Embryonic facial prominence (tissue), 1 donor: ENCODE results near the gene BCAS1.
"Not testable (repeated sequence)": the region's sequence is repeated elsewhere in the genome, so short reads cannot be mapped to it uniquely, and the experiment has no call there.

Experiments
- DNase-seq: peaks from one replicate; pipeline ENCODE4 v3.0.0-alpha.2; 2016; ENCODE audit errors: extremely low spot score

BCAS1 gene

GRCh38 chr20:54019585-54019984 lies 50.8 kb downstream of the BCAS1 start:
- DNase-seq, result no peak

GRCh38 chr20:54019127-54019526 lies 51.3 kb downstream of the BCAS1 start:
- no peak for DNase-seq

DNA sequence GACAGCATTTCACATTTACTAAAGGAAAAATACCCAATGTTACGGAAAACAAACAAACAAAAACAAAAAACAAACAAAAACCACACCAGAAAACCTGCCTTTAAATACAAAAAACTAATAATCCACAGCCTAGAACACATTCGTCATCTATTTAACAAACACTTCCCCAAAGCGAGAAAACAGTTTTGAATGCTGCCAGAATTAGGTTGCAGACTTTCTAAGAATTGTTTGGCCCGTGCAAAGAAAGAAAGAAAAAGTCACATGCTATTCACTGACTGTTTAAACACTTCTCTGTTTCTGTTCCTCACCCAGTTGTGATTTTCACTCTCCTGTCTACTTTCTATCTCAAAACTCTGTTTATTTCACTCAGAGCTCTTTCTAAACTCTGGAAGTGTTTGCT lies 52.5 kb downstream of the BCAS1 start:
- no peak for DNase-seq

DNA sequence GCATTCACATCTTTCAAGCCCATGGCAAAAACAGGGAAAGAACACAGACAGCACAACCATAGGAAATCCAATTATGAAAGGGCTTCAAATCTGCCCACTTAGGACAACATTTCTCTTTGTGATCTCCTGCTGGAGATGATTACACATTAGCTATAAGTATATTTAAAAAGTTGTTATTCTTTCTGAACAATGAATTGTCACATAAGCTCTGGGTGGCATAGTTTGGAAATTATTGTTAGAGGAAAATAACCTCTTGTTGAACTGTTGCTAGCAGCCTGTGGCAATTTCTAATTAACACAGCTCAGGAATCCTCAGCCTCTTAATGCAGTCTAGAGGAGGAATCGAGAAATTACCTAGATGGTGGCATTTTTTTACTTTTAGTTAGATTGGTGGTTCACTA lies 54.9 kb downstream of the BCAS1 start:
- no peak for DNase-seq

DNA sequence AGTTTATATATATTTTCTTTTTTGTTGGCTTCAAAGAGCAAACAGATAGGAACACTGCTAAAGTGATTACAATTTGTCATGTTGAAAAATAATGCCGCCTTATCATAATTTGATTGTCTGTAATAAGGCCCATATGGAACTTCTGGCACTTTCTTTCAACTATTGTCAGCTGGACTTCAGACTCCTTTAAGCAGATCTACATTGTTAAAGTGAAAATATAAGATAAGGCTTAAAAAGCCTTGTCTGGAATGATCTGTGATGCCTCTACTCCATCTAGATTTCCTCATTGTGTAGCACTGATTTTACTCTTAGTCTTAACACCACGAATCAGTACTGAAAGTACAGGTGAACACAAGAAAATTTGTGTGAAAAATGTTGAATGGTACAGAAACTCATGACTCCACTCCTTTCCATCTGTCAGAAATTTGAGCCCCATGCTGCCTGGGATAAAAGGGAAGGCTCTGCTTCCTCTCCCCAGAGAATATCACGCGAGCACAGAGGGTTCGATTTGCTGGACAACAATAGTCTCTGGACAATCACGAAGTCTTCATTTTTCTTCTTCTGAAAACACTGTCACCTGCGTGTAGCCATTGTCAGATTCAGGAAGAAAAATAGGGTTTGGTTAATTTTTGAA lies 56.0 kb downstream of the BCAS1 start:
- no peak for DNase-seq

GRCh38 chr20:54013471-54013870 lies 56.9 kb downstream of the BCAS1 start:
- no peak for DNase-seq

GRCh38 chr20:54011346-54011745 lies 59.0 kb downstream of the BCAS1 start:
- DNase-seq, result no peak

- not testable (repeated sequence) for DNase-seq
Observed at GRCh38 chr20:54006216-54006615, 64.2 kb downstream of the BCAS1 start.

GRCh38 chr20:54005524-54005923 lies 64.9 kb downstream of the BCAS1 start:
- no peak for DNase-seq

DNA sequence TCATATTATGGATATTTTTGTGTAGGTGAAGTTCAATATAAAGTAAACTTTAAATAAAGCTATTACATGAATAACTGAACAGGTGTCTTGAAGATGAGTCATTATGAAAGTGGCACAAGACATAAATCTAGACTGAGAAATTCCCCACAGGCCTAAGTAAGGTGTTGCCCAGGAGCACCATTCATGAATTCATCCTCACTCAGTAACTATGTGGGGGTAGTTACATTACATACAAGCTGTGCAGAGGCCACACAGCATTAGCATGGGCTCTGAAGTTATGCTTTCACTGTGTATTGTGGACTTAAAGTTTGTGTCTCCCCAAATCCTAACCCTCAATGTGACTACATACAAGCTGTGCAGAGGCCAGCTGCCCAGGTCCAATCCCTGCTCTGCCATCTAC lies 65.9 kb downstream of the BCAS1 start:
- DNase-seq, result no peak

GRCh38 chr20:54002741-54003140 lies 67.7 kb downstream of the BCAS1 start:
- DNase-seq, result no peak

- no peak for DNase-seq
Observed at GRCh38 chr20:54002056-54002575, 68.3 kb downstream of the BCAS1 start.

- DNase-seq, result no peak
Observed at GRCh38 chr20:54000914-54001313, 69.5 kb downstream of the BCAS1 start.

DNA sequence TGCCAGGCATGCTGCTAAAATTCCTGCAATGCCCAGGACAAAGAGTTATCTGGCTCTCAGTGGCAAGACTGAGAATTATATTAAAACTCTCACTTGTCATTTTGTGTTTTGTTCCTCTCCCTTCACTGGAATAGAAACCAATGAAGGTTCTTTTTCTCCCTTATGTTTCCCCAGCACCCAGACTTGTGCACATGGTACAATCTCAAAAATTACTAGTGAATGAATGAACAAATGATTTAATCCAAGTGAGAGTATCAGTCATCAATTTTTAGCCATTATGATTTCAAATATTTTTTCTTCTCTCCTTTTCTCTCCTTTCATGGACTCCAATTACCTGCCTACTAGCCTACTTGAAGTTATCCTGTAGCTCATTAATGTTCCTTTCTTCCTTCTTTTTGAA lies 70.1 kb downstream of the BCAS1 start:
- no peak for DNase-seq

DNA sequence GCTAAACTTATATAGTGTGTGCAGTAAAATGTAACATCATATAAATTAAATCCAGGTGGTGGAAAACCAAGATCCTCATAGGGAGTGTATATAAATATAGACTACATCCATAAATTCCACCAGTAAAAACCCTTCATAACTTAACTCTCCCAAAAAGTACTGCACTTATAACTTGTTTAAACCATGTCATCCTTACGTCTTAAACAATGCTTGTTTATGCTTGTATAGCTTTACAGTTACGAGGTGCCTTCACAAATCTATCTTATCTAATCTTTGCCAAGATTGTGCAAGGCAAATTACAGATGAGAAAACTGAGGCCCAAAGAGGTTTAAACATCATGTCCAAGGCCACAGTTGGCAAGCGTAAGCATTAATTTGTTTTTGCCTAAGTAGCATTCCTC lies 71.3 kb downstream of the BCAS1 start:
- no peak for DNase-seq

DNA sequence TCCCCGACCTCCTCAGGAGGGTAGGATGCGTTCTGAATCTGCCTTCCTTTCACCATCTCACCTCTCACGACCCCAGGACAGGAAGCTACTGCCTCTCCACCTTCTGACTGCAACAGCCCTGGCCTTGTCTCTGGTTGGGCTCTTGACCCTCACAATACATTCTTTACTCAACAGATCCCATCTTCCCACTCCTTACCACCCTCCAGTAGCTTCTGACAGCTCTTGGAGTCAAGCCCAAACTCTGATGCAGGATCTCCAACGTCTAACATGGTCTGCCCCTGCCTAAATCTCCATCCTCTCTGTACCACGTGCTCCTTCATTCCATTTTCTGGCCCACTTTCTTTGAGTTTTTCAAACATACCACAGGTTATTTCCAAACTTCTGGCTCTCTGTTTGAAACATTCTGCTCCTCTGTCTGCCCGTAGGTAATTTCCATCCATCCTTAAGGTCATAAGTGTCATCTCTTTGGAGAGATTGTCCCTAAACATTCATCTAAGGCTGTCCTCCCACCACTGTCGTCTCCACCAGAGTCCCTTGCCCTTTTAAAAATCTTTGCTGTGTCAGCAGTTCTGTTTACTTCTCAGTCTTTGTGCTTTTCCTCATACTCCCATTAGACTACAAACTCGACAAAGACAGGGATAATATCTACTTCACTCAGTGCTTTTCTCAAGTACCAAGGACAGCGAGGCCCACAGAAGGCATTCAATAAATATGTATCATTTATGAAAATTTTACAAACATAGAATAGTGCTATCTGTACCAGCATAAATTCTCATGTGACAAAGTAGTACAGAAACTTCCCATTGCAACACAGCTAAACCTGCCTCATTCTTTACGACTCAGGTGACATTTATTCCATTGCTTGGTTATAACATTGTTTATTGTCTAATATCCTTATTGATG lies 73.6 kb downstream of the BCAS1 start:
- no peak for DNase-seq

DNA sequence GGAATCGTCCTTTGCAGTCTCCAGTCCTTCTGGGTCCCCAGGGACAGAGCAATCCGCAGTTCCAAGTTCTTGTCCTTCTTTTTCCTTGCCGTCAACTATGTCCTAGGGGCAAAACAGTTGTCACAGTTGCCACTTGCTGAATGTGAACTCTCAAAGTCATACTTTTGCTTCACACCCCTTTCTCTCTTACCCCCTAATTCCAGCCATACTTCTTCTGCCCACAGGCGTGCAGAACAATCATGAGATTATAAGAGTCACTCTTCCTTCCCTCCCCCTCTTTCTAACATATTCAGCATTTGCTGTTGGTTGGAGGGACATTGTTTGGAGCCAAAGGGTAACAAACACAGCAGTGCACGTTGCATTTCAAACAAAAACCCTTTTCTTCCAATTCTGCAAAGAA lies 74.4 kb downstream of the BCAS1 start:
- DNase-seq, result no peak

DNA sequence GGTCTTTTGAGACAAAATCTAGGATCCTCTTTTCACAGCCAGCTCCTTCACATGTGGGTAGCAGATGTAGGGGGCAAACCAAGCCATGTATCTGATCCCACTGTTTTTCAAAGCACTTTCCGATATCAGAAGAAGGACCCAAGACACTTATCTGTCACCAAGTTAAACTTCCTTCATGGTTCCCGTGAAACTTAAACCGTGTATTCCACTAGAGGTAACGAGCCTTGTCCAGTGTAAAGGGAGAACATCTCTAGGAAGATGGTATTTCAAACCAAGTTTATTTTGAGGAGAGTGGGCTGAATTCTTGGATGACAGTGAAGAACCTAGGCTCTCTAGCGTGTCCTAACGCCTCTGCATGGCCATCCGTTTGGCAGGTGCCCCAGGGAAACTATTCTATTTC lies 76.3 kb downstream of the BCAS1 start:
- no peak for DNase-seq

GRCh38 chr20:53993310-53993709 lies 77.1 kb downstream of the BCAS1 start:
- no peak for DNase-seq

DNA sequence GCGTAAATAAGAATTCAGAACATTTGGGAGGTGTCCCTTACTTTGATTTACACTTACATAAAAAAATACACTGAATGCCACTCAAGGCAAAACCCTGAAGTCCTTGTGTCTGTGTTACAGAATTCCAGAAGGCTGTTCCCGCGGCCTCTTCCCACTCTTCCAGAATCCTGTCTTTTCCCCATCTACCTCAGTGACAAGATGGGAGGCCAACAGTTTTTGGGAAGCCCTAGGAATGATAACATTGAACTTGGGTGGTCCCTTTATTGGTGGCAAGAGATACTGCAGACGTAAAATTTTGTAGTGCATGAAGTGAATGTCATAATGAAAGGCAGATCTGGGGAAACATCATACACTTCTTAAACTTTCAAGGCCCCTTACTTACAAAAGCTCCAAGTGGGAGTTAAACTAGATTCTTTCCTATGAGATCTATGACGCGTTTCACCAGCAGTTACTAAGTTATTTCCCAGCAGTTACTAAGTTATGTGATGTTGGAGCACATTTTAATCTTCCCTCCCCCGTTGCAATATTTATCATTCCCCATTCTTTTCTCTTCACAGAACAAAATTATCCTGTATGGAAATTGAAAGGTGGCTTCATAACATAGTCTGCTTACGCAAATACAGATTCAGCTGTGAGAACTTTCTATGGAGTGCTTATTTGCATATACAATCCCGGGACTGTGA lies 79.5 kb downstream of the BCAS1 start:
- no peak for DNase-seq

- no peak for DNase-seq
Observed at GRCh38 chr20:53990003-53990402, 80.4 kb downstream of the BCAS1 start.

DNA sequence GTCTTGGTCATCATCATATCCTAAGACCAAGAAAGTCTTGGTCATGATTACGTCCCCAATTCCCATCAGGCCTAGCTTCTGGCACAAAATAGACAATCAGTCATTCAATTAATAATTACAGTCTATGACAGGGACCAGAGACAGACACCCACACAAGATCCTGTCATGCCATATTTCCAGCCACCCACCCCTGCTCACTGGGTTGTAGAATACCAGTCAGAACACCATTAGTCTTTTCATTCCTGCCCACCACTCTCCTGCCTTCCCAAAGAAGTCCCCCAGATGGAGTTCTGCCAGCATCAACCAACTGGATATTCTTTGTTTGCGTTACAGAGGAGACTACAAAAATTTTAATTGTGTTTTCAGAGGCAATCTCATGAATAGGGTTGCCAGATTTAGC lies 81.0 kb downstream of the BCAS1 start:
- DNase-seq, result no peak
